SK-MEL-5 (cell line): ENCODE results near the gene LRBA. TPM values are rescaled to one million over a fixed set of nuclear protein-coding genes. Genes with fewer than 3 reads are reported as not detected.

Source experiments
- DNase-seq: peaks from one replicate; pipeline ENCODE4 v3.0.0-alpha.2; 2016; ENCODE audit warnings: low read depth, low spot score
- in situ Hi-C: cut with HindIII; loops from 2 replicates; pipeline ENCODE4 v1.10.0; 2016; ENCODE audit warnings: low sequenced_read_pairs, high pct_unique_total_duplicates, low pct_unique_long_range_greater_than_20kb
- total RNA-seq: library from RNA; depleted of rRNA; stranded (reverse); fragments of >200 nt; shearing (Covaris generic); gene quantifications from 2 replicates; pipeline ENCODE4 v1.2.3, GENCODE V29; 2014

Gene LRBA
- total RNA-seq, 1 experiment from 2014 or later: 31.0 TPM

DNA sequence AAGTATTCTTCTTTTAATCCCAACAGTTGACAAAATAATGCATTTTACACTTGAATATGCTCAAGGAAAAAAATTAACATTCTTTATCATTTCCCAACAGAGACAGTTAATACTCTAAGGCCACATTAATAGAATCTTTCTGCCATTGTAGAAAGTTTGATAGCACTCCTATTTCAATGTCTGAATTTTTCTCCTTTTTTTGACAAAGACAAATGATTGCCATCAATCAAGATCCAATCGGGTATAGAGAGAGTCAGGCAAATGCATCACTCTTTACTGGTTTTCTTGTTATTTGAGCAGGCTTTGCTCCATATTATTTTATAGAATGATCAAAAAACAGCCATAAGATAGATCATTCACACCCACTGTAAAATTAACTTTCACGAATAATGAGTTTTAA is 387.0 kb downstream of the LRBA start:
- in situ Hi-C loops: no loop called here
- DNase-seq: no peak

DNA sequence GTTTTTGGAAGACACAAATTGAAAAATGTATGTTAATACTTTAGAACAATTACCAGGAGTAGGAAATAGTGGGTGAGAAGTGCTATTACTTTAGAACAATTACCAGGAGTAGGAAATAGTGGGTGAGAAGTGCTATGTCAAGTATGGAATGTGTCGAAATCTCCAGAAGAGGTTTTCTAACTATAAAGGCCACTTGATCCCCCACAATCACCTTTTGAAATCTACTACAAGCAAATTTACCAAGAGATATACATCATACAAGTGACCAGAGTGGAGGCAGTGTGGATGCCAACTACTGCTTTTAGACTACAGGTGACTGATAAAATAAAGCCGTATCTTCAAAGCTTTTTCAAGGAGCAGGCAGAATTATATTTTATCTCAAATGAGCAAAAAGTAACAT is 390.1 kb downstream of the LRBA start:
- no peak for DNase-seq
- in situ Hi-C loops: no loop called here

DNA sequence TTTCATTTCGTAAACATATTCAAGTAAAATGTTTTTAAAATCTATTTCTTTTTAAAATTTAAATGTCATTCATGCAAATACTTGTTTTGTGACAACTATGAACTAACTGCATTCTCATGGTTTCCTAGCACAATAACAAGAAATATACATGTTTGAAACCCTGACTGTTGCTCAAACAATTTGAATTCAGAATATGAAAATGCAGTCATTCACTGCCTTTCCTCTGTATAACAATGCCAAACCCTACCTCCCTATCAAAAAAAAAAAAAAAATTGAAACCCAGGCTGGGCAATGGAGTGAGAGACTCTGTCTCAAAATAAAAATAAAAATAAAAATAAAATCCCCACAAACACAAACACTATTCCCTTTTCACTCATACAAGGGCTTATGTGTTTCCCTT is 391.0 kb downstream of the LRBA start:
- DNase-seq: no peak
- in situ Hi-C loops: no loop called here

DNA sequence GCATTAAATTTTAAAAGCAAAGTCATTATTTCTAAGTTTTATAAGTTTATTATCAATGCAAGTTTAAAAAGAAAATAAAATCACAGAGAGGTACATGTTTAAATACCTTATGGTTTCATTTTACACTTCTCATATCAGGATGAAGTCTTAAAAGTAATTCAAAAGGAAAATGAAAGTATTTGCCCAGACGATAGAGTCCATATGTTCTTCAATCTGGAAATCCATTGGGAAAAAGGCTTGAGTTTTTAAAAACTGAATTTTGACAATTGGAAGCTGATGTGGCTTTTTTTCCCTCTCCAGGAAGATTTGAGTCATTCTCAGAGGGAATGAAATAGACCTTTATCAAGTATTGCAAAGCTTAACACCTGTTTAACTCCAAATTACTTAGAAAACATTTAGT is 396.0 kb downstream of the LRBA start:
- no peak for DNase-seq
- in situ Hi-C loops: no loop called here

DNA sequence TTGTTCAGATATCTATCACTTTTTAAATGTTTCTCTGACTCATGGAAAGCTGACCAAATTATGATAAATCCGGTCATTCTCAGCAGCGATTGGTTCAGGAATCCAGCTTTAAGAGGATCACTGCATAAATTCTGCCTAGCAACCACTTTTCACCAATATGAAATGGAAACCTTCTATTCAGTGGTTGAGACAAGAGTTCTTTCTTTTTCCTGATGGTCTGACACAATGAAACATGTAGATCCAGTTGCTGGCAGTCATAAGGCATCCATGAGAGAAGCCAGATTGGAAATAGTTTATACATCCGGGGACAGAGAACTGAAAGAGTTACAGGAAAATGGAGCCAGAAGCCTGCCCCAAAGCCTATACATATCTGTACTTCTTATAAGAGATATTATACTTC is 406.0 kb downstream of the LRBA start:
- DNase-seq: peak; percentile 83
- in situ Hi-C loops: no loop called here

DNA sequence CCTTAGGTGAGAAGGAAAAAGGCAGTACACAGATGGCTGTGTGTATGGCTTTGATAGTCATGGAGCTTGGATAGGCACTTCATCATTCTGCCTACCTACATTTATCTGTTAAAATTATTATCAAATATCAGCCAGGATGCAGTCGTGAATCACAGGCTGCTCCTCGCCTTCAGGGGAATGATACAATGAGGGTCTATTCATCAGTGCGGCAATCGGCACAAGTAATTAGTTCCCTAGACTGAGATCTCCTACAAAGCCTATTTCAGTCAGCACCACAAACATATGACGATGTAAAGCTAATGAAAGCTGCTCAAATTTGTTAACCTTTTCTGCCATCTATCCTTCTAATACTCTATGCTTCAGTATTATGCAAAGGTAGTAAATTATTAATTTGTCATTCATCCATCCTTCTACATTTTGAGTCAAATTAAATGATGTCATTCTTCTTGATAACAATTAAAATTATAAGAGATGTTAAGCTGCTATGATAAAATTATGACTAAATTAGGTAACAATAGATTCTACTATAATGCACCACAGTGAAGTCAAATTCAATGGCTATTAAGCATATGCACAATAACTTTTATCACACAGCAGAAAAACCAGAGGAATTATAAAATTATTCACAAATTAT is 414.2 kb downstream of the LRBA start:
- in situ Hi-C loops: no loop called here
- peak; percentile 52 for DNase-seq

DNA sequence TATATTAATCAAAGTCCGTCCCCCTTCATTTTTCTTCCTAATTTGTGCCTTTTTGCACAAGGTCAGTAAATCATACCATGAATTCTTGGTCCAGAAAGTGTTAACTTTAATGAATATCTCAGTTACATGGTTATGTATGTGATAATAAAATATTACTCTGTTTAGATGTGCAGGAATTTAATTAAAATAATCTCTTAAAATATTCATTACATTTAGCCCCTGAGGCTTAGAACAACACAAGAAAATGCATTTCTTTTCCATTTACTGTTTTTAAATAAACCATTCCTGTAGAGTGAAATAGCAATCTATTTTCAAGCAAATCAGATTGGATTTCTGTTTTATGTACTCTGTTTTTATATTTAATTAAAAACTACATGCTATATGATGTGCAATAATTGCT is 415.5 kb downstream of the LRBA start:
- DNase-seq: no peak
- in situ Hi-C loops: no loop called here

DNA sequence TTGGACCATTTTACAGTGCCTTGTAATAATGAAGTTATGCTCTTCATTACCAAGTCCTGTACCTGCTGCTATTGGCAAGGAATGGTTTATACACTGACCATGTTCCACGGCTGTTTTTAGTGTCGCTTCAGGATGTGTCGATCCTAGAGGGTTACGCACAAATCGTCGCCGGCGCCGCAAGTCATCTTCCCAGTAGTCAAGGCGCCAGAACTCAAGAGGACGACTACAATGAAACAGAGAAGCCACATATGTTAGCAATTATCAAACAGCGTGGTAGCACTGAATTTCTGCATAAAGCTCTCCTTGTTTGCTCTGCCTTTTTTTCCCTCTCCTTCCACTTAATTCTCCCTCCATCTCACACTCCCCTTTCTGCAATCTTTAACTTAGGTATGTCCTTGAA is 416.2 kb downstream of the LRBA start:
- in situ Hi-C loops: no loop called here
- DNase-seq: no peak

DNA sequence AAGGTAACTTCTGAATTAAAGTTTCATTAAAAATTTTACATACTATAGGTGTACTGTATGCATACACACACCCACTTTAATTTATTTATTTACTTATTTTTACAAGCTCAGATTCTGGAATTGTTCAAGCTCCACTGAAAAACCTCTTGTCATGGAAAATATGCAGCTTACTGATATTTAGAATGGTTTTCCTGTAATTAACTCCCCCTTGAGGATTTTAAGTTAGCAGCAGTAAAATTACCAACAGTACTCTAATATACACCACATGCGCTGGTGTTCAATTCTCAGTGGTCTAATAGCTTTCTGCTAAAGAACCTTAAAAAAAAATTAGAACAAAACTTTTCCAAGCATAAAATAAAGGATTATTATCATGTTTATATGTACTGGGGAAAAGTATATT is 421.1 kb downstream of the LRBA start:
- peak; percentile 30 for DNase-seq
- in situ Hi-C loops: no loop called here

DNA sequence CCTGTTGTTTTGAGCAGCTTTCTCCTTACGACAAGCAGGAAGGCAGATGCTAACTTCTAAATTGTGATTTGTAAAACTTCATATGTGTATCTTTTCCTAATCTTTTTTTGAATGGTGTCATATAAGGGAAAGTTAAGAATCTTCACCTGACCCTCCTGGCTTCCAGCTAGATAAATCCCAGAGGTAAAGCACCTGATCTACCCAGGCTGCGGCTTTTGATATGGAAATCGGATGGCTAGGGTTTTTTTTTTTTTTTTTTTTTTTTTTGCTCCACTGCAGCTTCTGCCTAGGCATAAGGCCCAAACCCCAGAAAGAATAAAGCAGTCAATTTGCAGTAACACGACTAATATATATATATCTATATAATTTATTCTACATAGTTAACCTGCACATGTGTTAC is 423.2 kb downstream of the LRBA start:
- DNase-seq: no peak
- in situ Hi-C loops: no loop called here

DNA sequence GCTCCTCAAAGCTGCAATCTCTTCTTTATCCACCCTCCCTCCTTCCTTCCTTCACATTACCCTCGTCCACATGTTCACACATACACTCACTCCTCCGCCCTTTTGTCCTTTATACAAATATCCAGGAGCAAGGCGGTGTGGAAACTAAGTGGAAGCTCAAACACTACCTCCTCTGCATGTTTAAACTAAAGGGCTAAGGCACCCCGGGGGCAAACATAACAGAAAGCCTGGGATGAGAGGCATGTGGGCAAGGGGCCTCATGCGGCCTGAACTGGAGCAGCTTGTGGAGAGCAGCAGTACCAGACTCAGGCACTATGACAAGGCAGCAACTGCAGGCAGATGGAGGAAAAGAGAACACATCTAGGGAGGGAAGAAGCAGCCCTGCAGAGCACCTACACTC is 423.7 kb downstream of the LRBA start:
- peak; percentile 46 for DNase-seq
- in situ Hi-C loops: no loop called here

DNA sequence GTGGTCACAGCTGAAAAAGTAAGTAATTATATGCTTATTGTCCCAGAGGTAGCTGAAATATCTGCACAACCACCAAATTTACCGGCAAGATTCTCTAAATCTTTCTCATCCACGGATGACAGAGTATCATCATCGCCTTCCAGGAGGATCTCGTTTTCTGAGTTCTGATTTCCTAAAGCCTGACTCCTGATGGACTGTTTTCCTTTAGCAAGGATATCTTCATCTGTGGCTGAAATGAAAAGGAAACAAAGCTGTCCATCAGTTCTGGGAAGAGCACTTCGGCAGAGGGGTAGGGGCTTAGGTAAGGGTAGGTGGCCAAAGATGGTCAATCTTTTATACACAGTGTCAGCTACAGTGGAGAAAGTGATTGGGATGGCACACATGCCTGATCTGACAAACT is 424.5 kb downstream of the LRBA start:
- in situ Hi-C loops: no loop called here
- no peak for DNase-seq

DNA sequence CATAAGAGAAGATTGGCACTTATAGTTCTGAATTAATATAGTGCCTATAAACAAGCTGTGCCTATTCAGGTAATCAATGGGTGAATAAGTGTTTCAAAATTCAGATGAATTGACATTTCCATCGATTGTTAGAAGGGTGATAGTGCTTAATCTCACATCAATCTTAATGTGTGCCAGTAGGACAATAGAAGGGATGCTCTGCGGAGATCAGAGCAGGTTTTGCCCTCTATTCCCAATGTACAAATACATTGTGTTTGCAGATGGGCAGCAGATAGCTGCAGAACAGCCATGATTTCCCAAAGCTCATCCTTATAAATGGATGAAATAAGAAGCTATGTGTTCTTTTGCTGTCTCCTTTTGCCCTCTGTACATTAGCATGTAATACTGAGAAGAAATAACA is 425.9 kb downstream of the LRBA start:
- in situ Hi-C loops: no loop called here
- DNase-seq: no peak

DNA sequence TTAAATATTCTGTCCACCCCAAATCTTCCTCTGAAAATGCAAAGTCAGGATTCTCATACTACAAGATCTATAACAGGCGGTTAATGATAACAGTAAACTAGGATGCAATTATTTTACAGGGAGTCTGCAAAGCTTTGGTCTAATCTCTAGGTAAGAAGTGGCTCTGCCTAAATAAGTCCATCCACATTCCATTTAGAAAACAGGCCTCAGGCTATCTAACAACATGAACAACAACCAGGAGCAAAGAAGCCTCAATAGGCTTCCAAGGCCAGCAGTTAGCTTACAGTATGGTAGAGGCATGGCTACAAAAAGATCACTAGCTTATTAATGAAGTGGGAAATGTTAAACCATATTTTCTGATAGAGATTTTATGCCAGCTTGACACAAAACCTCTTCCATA is 426.8 kb downstream of the LRBA start:
- in situ Hi-C loops: no loop called here
- no peak for DNase-seq

DNA sequence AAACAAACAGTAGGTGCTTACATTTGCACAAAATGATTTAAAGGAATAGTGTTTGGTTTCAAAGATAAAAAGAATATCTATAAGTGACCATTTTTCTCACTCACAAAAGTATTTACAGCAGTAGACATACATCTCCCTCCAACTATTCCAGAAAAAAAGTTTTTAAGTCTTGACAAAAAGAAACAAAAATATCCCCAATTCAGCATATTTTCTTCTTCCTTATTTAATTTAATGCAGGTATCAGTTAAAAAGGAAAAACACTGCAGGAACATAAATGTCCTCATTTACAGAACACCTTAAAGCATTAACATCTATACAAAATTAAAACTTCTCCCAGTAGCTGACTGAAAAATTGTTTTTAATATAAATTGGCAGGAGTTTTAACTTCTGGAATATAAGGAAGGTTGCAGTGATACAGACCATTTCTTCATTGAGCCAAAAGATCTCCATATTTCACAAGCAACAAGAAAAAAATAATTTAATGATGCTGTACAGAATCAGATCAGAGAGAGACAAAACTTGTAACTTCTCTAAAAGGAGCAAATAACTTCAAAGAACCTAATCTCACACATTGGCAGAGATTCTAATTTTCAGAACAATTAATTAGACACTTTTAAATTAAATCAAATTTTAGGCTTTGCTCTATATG is 428.8 kb downstream of the LRBA start:
- in situ Hi-C loops: no loop called here

DNA sequence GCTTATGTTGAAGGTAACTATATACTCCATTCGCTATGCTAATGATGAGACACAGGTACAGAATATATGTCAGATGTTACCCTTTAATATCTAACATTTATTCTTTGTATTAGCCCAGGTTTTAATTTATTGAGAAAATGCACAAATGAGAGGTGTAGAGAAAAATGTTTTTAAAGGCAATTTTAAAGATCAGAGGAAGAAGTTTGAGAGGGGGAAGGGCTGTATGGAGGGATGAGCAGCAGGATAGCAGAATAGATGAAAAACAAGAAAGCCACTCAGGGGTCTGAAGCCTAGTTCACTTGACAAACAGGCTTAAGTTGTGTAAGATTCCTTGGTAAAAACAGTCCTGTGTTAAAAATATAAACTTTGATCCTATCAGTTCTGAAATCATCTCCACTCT is 429.5 kb downstream of the LRBA start:
- in situ Hi-C loops: no loop called here
- DNase-seq: no peak

More for the DNA sequence above, 428.8 kb downstream of the LRBA start:
- DNase-seq: no peak

DNA sequence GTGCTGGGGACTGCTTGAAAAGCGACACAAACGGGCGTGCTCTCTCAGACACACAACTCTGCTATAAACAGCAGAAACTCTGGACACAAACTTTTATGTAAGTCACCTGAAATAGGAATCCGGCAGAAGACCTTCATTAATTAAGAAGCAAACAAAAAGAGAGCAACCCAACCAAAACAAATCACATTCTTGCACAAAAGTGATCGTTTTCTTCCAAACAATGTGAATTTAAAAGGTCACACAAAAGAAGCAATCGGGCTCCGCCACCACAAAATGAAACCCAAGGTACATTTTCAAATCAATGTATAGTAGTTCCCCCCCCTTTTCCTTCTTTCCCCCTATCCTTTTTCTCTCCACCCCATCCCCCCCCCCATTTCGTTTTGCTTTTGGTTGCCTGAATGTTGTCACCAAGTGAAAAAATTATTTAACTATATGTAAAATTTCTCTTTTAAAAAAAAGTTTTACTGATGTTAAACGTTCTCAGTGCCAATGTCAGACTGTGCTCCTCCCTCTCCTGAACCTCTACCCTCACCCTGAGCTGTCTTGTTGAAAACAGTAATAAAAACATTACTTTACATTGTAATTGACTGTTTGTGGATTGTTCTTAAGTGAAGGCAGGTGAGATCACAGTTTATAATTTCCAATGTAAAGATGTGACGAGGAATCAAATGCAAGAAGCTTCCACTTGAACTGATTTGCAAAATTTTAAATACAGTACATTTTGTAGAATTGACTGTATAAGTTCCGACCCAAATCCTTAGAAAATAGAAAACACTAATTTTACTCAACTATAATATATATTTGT is 430.8 kb downstream of the LRBA start:
- in situ Hi-C loops: no loop called here

DNA sequence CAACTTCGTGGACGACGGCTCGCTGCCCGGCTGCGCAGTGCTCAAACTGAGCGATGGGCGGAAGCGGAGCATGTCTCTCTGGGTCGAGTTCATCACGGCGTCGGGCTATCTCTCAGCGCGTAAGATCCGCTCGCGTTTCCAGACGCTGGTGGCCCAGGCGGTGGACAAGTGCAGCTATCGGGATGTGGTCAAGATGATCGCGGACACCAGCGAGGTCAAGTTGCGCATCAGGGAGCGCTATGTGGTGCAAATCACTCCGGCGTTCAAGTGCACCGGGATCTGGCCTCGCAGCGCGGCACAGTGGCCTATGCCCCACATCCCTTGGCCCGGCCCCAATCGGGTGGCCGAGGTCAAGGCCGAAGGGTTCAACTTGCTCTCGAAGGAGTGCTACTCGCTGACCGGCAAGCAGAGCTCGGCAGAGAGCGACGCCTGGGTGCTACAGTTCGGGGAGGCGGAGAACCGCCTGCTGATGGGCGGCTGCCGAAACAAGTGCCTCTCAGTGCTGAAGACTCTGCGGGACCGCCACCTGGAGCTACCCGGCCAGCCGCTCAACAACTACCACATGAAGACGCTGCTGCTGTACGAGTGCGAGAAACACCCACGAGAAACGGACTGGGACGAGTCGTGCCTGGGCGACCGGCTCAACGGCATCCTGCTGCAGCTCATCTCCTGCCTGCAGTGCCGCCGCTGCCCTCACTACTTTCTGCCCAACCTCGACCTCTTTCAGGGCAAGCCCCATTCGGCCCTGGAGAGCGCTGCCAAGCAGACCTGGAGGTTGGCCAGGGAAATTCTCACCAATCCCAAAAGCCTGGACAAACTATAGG is 431.6 kb downstream of the LRBA start:
- in situ Hi-C loops: no loop called here

More for the DNA sequence above, 430.8 kb downstream of the LRBA start:
- no peak for DNase-seq

More for the DNA sequence above, 431.6 kb downstream of the LRBA start:
- no peak for DNase-seq
